ENCODE data around the gene SLC12A5. TPM values are rescaled to one million over a fixed set of nuclear protein-coding genes. Genes with fewer than 3 reads are reported as not detected.

The SLC12A5 gene
- total RNA-seq, 1 donor from 2014 or later = 0.73 TPM

- intact Hi-C loops (cut with DNase I) = no loop called here
- DNase-seq (ENCODE audit: low spot score) = no peak
Observed at GRCh38 chr20:46049190-46049589, 20.2 kb downstream of the SLC12A5 start.

- intact Hi-C loops (cut with DNase I) = no loop called here
- DNase-seq (ENCODE audit: low spot score) = no peak
Observed at GRCh38 chr20:46049815-46050214, 20.8 kb downstream of the SLC12A5 start.

GRCh38 chr20:46050444-46050843, 21.4 kb downstream of the SLC12A5 start:
- no peak for DNase-seq (ENCODE audit: low spot score)
- intact Hi-C loops (cut with DNase I) = no loop called here

GRCh38 chr20:46050885-46051284, 21.9 kb downstream of the SLC12A5 start:
- no peak for DNase-seq (ENCODE audit: low spot score)
- intact Hi-C loops (cut with DNase I) = no loop called here

GRCh38 chr20:46051556-46052308, 22.7 kb downstream of the SLC12A5 start:
- DNase-seq (ENCODE audit: low spot score) = no peak
- intact Hi-C loops (cut with DNase I) = no loop called here

- intact Hi-C loops (cut with DNase I) = no loop called here
- DNase-seq (ENCODE audit: low spot score) = no peak
Observed at GRCh38 chr20:46053416-46053815, 24.4 kb downstream of the SLC12A5 start.

- intact Hi-C loops (cut with DNase I) = no loop called here
- no peak for DNase-seq (ENCODE audit: low spot score)
Observed at GRCh38 chr20:46054606-46055005, 25.6 kb downstream of the SLC12A5 start.

GRCh38 chr20:46055269-46055668, 26.3 kb downstream of the SLC12A5 start:
- intact Hi-C loops (cut with DNase I) = no loop called here
- no peak for DNase-seq (ENCODE audit: low spot score)

GRCh38 chr20:46056027-46056833, 27.2 kb downstream of the SLC12A5 start:
- intact Hi-C loops (cut with DNase I) = no loop called here
- no peak for DNase-seq (ENCODE audit: low spot score)

- no peak for DNase-seq (ENCODE audit: low spot score)
- intact Hi-C loops (cut with DNase I) = no loop called here
Observed at GRCh38 chr20:46056970-46057855, 28.2 kb downstream of the SLC12A5 start.

- DNase-seq (ENCODE audit: low spot score) = peak; percentile 89
- intact Hi-C loops (cut with DNase I) = no loop called here
Observed at GRCh38 chr20:46057856-46058598, 29.0 kb downstream of the SLC12A5 start.

- intact Hi-C loops (cut with DNase I) = no loop called here
- DNase-seq (ENCODE audit: low spot score) = no peak
Observed at GRCh38 chr20:46058599-46059281, 29.7 kb downstream of the SLC12A5 start.

- no peak for DNase-seq (ENCODE audit: low spot score)
- intact Hi-C loops (cut with DNase I) = loop anchor here (5.0 kb wide), 1 partner anchor 38 kb away; no protein-coding TSS in a partner anchor
Observed at GRCh38 chr20:46060301-46060881, 31.4 kb downstream of the SLC12A5 start.

- no peak for DNase-seq (ENCODE audit: low spot score)
- intact Hi-C loops (cut with DNase I) = loop anchor here (5.0 kb wide), 1 partner anchor 39 kb away; no protein-coding TSS in a partner anchor
Observed at GRCh38 chr20:46060975-46061374, 32.0 kb downstream of the SLC12A5 start.

- intact Hi-C loops (cut with DNase I) = loop anchor here (5.0 kb wide), 1 partner anchor 40 kb away; no protein-coding TSS in a partner anchor
- no peak for DNase-seq (ENCODE audit: low spot score)
Observed at GRCh38 chr20:46062151-46062550, 33.1 kb downstream of the SLC12A5 start.

GRCh38 chr20:46062621-46063020, 33.6 kb downstream of the SLC12A5 start:
- no peak for DNase-seq (ENCODE audit: low spot score)
- intact Hi-C loops (cut with DNase I) = loop anchor here (5.0 kb wide), 1 partner anchor 40 kb away; no protein-coding TSS in a partner anchor

- DNase-seq (ENCODE audit: low spot score) = no peak
- intact Hi-C loops (cut with DNase I) = loop anchor here (5.0 kb wide), 1 partner anchor 41 kb away; no protein-coding TSS in a partner anchor
Observed at GRCh38 chr20:46063151-46063550, 34.1 kb downstream of the SLC12A5 start.

- DNase-seq (ENCODE audit: low spot score) = no peak
- intact Hi-C loops (cut with DNase I) = loop anchor here (5.0 kb wide), 1 partner anchor 41 kb away; no protein-coding TSS in a partner anchor
Observed at GRCh38 chr20:46063652-46064054, 34.6 kb downstream of the SLC12A5 start.

All from cardiac septum (tissue), 1 donor.